Natural killer cell (primary cell): ENCODE measurements around the gene SMYD5. TPM values are rescaled to one million over a fixed set of nuclear protein-coding genes. Genes with fewer than 3 reads are reported as not detected.
A peak's percentile ranks its signal among the peaks of the same experiment; 100 is the strongest.

Source experiments
- ATAC-seq, 3 donors: fragments of 150-1000 bp in 2 of 3; fragments of 200-7000 bp in 1 of 3; cut with Tn5 transposase; 1 replicate in 1 of 3; 2 replicates in 2 of 3; pipeline ENCODE4 v1.10.0; 2021; ENCODE audit warnings: mild to moderate bottlenecking in 2 of 3, moderate library complexity in 2 of 3
- DNase-seq, 2 donors: peaks; one replicate each; pipeline versions ENCODE4 v3.0.0 to v3.0.0-alpha.2; 2013 to 2021; ENCODE audit warnings: mixed read lengths in 1 of 2
- H3K27ac ChIP-seq: one replicate; pipeline ENCODE4 v1.5.1; 2013; ENCODE audit warnings: mild to moderate bottlenecking, low read length
- H3K27me3 ChIP-seq: one replicate; pipeline ENCODE4 v1.6.1; 2013; ENCODE audit warnings: low read length; ENCODE audit not compliant: control insufficient read depth, insufficient read depth
- H3K36me3 ChIP-seq: one replicate; pipeline ENCODE4 v1.6.1; 2013; ENCODE audit warnings: low read length; ENCODE audit not compliant: control insufficient read depth, insufficient read depth
- H3K4me1 ChIP-seq: one replicate; pipeline ENCODE4 v1.6.1; 2013; ENCODE audit warnings: low read length; ENCODE audit not compliant: control insufficient read depth, insufficient read depth
- H3K4me3 ChIP-seq: one replicate; pipeline ENCODE4 v1.5.1; 2013; ENCODE audit warnings: low read length
- H3K9me3 ChIP-seq: one replicate; pipeline ENCODE4 v1.6.1; 2013; ENCODE audit warnings: low read length; ENCODE audit not compliant: control insufficient read depth, insufficient read depth
- H3K27ac Mint-ChIP-seq, 2 donors: one replicate each; pipeline ENCODE4 v1.8.0; 2022; ENCODE audit warnings: mild to moderate bottlenecking in 2 of 2, mixed read lengths in 2 of 2, moderate library complexity in 1 of 2
- H3K27me3 Mint-ChIP-seq, 2 donors: one replicate each; pipeline ENCODE4 v1.8.0; 2022; ENCODE audit warnings: low read depth in 2 of 2, mixed read lengths in 2 of 2
- H3K36me3 Mint-ChIP-seq: one replicate; pipeline ENCODE4 v1.8.0; 2022; ENCODE audit warnings: mixed read lengths
- H3K4me1 Mint-ChIP-seq, 2 donors: one replicate each; pipeline ENCODE4 v1.8.0; 2022; ENCODE audit warnings: mixed read lengths in 2 of 2
- H3K4me3 Mint-ChIP-seq: one replicate; pipeline ENCODE4 v1.8.0; 2022; ENCODE audit warnings: mild to moderate bottlenecking, moderate library complexity, mixed read lengths
- H3K9me3 Mint-ChIP-seq, 2 donors: one replicate each; pipeline ENCODE4 v1.8.0; 2022; ENCODE audit warnings: mixed read lengths in 2 of 2
- CTCF ChIP-seq: fragments of 200-600 bp; IDR thresholded peaks from one replicate; pipeline ENCODE4 v1.8.0; 2022; ENCODE audit warnings: antibody characterized with exemption
- WGBS: methylation state at CpG from one replicate; pipeline ENCODE4 v1.1.7; 2013; ENCODE audit warnings: missing lambda C conversion rate; ENCODE audit not compliant: insufficient coverage; 5-methylcytosine and 5-hydroxymethylcytosine counted together
- intact Hi-C: fragments of 100-400 bp; cut with micrococcal nuclease; formaldehyde crosslinking; loops from one replicate; pipeline ENCODE4 v1.14.2; 2022
- total RNA-seq, 4 donors: library from RNA; stranded (reverse); fragments of 120-200 nt in 1 of 4; gene quantifications; one replicate each; pipeline versions ENCODE4 v1.2.3 to v1.2.4, GENCODE V29; 2013 to 2022

The SMYD5 gene
- total RNA-seq, 3 donors from 2014 or later (not counting 1 experiment from before 2014, with no cell fraction given), result 12.2 to 25.3 (median 12.2) TPM

- intact Hi-C loops, result loop anchor here (1.0 to 10.0 kb wide), 5 partner anchors 20 to 1221 kb away; partner anchors contain the start of genes ALMS1, EGR4, INO80B and SFXN5
- Histone ChIP-seq H3K9me3 (no peaks in the 10 kb centered on the region), H3K4me1 (peaks cover 17% of the 10 kb centered on the region), H3K27me3 (no peaks in the 10 kb centered on the region), H3K4me3 (peak within 1 kb of the TSS; percentile 97), H3K27ac (peak within 1 kb of the TSS; percentile 83), H3K36me3 (peaks cover 3% of the 10 kb centered on the region)
- no peaks in the 10 kb centered on the region for H3K9me3 Mint-ChIP-seq
- WGBS, result under 1% methylated on average over 68 of the region's 69 CpGs
- H3K4me1 Mint-ChIP-seq, result peaks cover 39 to 47% of the 10 kb centered on the region in 2 donors
- ATAC-seq (peak; percentile 67 to 85 (median 74)), DNase-seq (peak; percentile 80 to 94)
- H3K4me3 Mint-ChIP-seq, result peak within 1 kb of the TSS; percentile 96
- no peaks in the 10 kb centered on the region for H3K27me3 Mint-ChIP-seq
- TF ChIP-seq CTCF, result no peak
- peak within 1 kb of the TSS; percentile 94 to 96 for H3K27ac Mint-ChIP-seq
- no peaks in the 10 kb centered on the region for H3K36me3 Mint-ChIP-seq
These were observed 20.1 kb downstream of the SMYD5 start, which contains the start of gene CCT7 for GRCh38 chr2:73233932-73234832. CCT7 (plus strand) TSS chr2:73234308; CDS start chr2:73234379, 71 bp downstream.

- DNase-seq, result peak in 1 of 2 donors; percentile 42
These were observed 21.4 kb downstream of the SMYD5 start for GRCh38 chr2:73235315-73236028.

GRCh38 chr2:73237168-73237567, 23.1 kb downstream of the SMYD5 start:
- H3K27me3 Mint-ChIP-seq, result no peaks in the 10 kb centered on the region
- no peak overlapping the region for H3K27ac ChIP-seq
- DNase-seq (no peak), ATAC-seq (no peak)
- H3K9me3 ChIP-seq, result no peaks in the 10 kb centered on the region
- peaks cover 17% of the 10 kb centered on the region for H3K4me1 ChIP-seq
- H3K4me3 ChIP-seq, result no peak overlapping the region
- no peak overlapping the region for H3K4me3 Mint-ChIP-seq
- peaks cover 39 to 52% of the 10 kb centered on the region in 2 donors for H3K4me1 Mint-ChIP-seq
- no peaks in the 10 kb centered on the region for H3K9me3 Mint-ChIP-seq
- WGBS, result 53% methylated on average over 1 of the region's 1 CpG
- H3K36me3 ChIP-seq, result peaks cover 22% of the 10 kb centered on the region
- no peaks in the 10 kb centered on the region for H3K36me3 Mint-ChIP-seq
- no peak for TF ChIP-seq CTCF
- H3K27ac Mint-ChIP-seq, result peak overlapping the region; percentile 0 to 53
- no peaks in the 10 kb centered on the region for H3K27me3 ChIP-seq
- intact Hi-C loops, result loop anchor here (10.0 kb wide), 1 partner anchor 1218 kb away; the partner anchor contains the start of genes INO80B and WBP1

More at GRCh38 chr2:73235315-73236028, 21.4 kb downstream of the SMYD5 start:
- TF ChIP-seq CTCF, result no peak
- Mint-ChIP-seq H3K9me3 (no peaks in the 10 kb centered on the region), H3K4me1 (peaks cover 39 to 52% of the 10 kb centered on the region in 2 donors), H3K27ac (peak overlapping the region; percentile 94 to 96), H3K4me3 (peak overlapping the region; percentile 96), H3K27me3 (no peaks in the 10 kb centered on the region), H3K36me3 (no peaks in the 10 kb centered on the region)
- Histone ChIP-seq H3K4me3 (peak overlapping the region; percentile 97), H3K36me3 (peaks cover 13% of the 10 kb centered on the region), H3K27ac (peak overlapping the region; percentile 83), H3K9me3 (no peaks in the 10 kb centered on the region), H3K4me1 (peaks cover 17% of the 10 kb centered on the region), H3K27me3 (no peaks in the 10 kb centered on the region)
- no peak for ATAC-seq
- WGBS, result 64% methylated on average over 11 of the region's 11 CpGs
- intact Hi-C loops, result loop anchor here (2.0 to 10.0 kb wide), 2 partner anchors 149 to 1219 kb away; partner anchors contain the start of genes ALMS1, INO80B and WBP1
